Right atrium auricular region (tissue), 2 donors: ENCODE results near the gene EPN2. TPM values are rescaled to one million over a fixed set of nuclear protein-coding genes. Genes with fewer than 3 reads are reported as not detected.

Experiments used
- DNase-seq: peaks from one replicate; pipeline ENCODE4 v3.0.0-alpha.2; 2019; ENCODE audit warnings: low spot score
- H3K27ac ChIP-seq, 2 donors: fragments of 200-600 bp; sonication (generic); 1 replicate in 1 of 2; 2 replicates in 1 of 2; pipeline ENCODE4 v1.5.1; 2016 to 2019
- H3K27me3 ChIP-seq, 2 donors: fragments of 200-600 bp; sonication (generic); one replicate each; pipeline versions ENCODE4 v1.5.1 to v1.6.0; 2017 to 2019
- H3K36me3 ChIP-seq: fragments of 200-600 bp; sonication (generic); one replicate; pipeline ENCODE4 v1.5.1; 2016
- H3K4me1 ChIP-seq, 2 donors: fragments of 200-600 bp; sonication (generic); one replicate each; pipeline versions ENCODE4 v1.5.1 to v1.6.0; 2017 to 2019
- H3K4me3 ChIP-seq, 2 donors: fragments of 200-600 bp; sonication (generic); 1 replicate in 1 of 2; 2 replicates in 1 of 2; pipeline ENCODE4 v1.5.1; 2017 to 2019; ENCODE audit warnings: mild to moderate bottlenecking in 1 of 2, moderate library complexity in 1 of 2
- H3K9me3 ChIP-seq, 2 donors: fragments of 200-600 bp; sonication (generic); one replicate each; pipeline ENCODE4 v1.5.1; 2019
- total RNA-seq, 2 donors: library from RNA; depleted of rRNA; stranded (reverse); fragments of >200 nt; gene quantifications; one replicate each; pipeline ENCODE4 v1.1.0, GENCODE V29; 2016
- TF ChIP-seq, protein P1 (sequence below), 2 donors: fragments of 200-600 bp; sonication (generic); IDR thresholded peaks; one replicate each; pipeline ENCODE4 v1.5.1; 2019; ENCODE audit warnings: antibody characterized with exemption in 2 of 2

The EPN2 gene
- total RNA-seq, 2 donors from 2014 or later: 68.0 to 73.1 TPM

GRCh38 chr17:19248151-19248927 lies 11.2 kb downstream of the EPN2 start:
- DNase-seq: no peak
- Histone ChIP-seq H3K4me3 (no peak overlapping the region), H3K9me3 (no peaks in the 10 kb centered on the region), H3K36me3 (no peaks in the 10 kb centered on the region), H3K27ac (peak overlapping the region; percentile 71 to 83), H3K27me3 (no peaks in the 10 kb centered on the region), H3K4me1 (peaks cover 0 to 82% of the 10 kb centered on the region in 2 donors)
- TF ChIP-seq, protein P1, sequence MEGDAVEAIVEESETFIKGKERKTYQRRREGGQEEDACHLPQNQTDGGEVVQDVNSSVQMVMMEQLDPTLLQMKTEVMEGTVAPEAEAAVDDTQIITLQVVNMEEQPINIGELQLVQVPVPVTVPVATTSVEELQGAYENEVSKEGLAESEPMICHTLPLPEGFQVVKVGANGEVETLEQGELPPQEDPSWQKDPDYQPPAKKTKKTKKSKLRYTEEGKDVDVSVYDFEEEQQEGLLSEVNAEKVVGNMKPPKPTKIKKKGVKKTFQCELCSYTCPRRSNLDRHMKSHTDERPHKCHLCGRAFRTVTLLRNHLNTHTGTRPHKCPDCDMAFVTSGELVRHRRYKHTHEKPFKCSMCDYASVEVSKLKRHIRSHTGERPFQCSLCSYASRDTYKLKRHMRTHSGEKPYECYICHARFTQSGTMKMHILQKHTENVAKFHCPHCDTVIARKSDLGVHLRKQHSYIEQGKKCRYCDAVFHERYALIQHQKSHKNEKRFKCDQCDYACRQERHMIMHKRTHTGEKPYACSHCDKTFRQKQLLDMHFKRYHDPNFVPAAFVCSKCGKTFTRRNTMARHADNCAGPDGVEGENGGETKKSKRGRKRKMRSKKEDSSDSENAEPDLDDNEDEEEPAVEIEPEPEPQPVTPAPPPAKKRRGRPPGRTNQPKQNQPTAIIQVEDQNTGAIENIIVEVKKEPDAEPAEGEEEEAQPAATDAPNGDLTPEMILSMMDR (IDR thresholded peaks at IDR 0.05): no peak

- Histone ChIP-seq H3K27ac (peak overlapping the region; percentile 71 to 83), H3K4me3 (no peak overlapping the region), H3K36me3 (no peaks in the 10 kb centered on the region), H3K4me1 (peaks cover 0 to 78% of the 10 kb centered on the region in 2 donors), H3K9me3 (no peaks in the 10 kb centered on the region), H3K27me3 (no peaks in the 10 kb centered on the region)
- DNase-seq: peak; percentile 75
- TF ChIP-seq, protein P1 (IDR thresholded peaks at IDR 0.05): no peak
Measured at GRCh38 chr17:19248928-19249574, 11.9 kb downstream of the EPN2 start.

DNA sequence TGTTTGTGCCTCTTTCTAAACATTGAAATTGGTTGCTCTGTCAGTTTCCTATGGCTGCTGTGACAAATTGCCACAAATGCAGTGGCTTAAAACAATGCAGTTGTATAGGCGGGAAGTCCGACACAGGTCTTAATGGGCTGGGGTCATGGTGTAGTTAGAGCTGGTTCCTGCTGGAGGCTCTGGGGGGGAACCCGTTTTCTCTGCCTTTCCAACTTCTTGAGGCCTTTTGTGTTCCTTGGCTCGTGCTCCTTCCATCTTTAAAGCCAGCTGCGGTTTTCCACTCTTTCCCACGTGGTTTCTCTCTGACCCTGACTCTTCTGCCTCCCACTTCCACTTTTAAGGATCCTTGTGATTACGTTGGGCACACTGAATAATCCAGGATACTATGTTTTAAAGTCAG lies 12.5 kb downstream of the EPN2 start:
- Histone ChIP-seq H3K4me3 (no peak overlapping the region), H3K4me1 (peaks cover 0 to 78% of the 10 kb centered on the region in 2 donors)
- no peak for DNase-seq

GRCh38 chr17:19250421-19251173 lies 13.4 kb downstream of the EPN2 start:
- H3K36me3 ChIP-seq: no peaks in the 10 kb centered on the region
- TF ChIP-seq, protein P1 (IDR thresholded peaks at IDR 0.05): no peak
- H3K27me3 ChIP-seq: no peaks in the 10 kb centered on the region
- peak overlapping the region in 1 of 2 donors; percentile 9 for H3K4me3 ChIP-seq
- peak overlapping the region; percentile 71 to 83 for H3K27ac ChIP-seq
- DNase-seq: no peak
- no peaks in the 10 kb centered on the region for H3K9me3 ChIP-seq
- H3K4me1 ChIP-seq: peaks cover 0 to 77% of the 10 kb centered on the region in 2 donors

More for the DNA sequence above, 12.5 kb downstream of the EPN2 start:
- H3K27me3 ChIP-seq: no peaks in the 10 kb centered on the region
- no peaks in the 10 kb centered on the region for H3K9me3 ChIP-seq
- H3K36me3 ChIP-seq: no peaks in the 10 kb centered on the region
- TF ChIP-seq, protein P1 (IDR thresholded peaks at IDR 0.05): no peak
- peak overlapping the region; percentile 71 to 83 for H3K27ac ChIP-seq

DNA sequence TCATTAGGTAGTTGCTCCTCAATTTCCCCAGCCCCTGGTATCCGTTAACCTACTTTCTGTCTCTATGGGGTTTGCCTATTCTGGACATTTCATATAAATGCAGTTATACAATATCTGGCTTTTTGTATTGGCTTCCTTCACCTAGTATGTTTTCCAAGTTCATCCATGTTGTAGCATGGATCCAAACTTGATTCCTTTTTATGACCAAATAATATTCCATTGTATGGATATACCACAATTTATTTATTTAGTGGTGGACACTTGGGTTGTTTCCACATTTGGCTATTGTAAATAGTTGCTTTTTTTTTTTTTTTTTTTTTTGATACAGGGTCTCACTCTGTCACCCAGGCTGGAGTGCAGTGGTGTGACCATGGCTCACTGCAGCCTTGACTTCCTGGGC lies 15.9 kb downstream of the EPN2 start:
- TF ChIP-seq, protein P1 (IDR thresholded peaks at IDR 0.05): no peak
- Histone ChIP-seq H3K9me3 (no peaks in the 10 kb centered on the region), H3K27me3 (no peaks in the 10 kb centered on the region), H3K36me3 (no peaks in the 10 kb centered on the region), H3K4me3 (no peak overlapping the region), H3K4me1 (peaks cover 0 to 60% of the 10 kb centered on the region in 2 donors), H3K27ac (peak overlapping the region; percentile 71 to 83)
- DNase-seq: no peak
